ENCODE data around the gene ABHD12B. TPM values are rescaled to one million over a fixed set of nuclear protein-coding genes. Genes with fewer than 3 reads are reported as not detected.

The ABHD12B gene
- total and polyA plus RNA-seq, 9 of the 15 experiments (the other 6 are each of a cell fraction or from before 2014, with no cell fraction given): not detected

- TF ChIP-seq VEZF1 (CRISPR knock-in tag; IDR thresholded peaks at IDR 0.05): peak; percentile 56; the same call in 1 of the 2 replicates
- TF ChIP-seq ZNF551 (CRISPR knock-in tag; IDR thresholded peaks at IDR 0.05): no peak
- TF ChIP-seq ATF4 (CRISPR knock-in tag; IDR thresholded peaks at IDR 0.05): no peak
- TF ChIP-seq BRF1 (IDR thresholded peaks at IDR 0.05; ENCODE audit: borderline replicate concordance, extremely low read depth, insufficient read length): no peak
- peak; percentile 76; the same call in 1 of the 2 replicates for TF ChIP-seq CXXC5 (CRISPR knock-in tag; IDR thresholded peaks at IDR 0.05)
- peak; percentile 87; the same call in 1 of the 2 replicates for TF ChIP-seq ZNF449 (CRISPR knock-in tag; IDR thresholded peaks at IDR 0.05)
- TF ChIP-seq, protein P1, sequence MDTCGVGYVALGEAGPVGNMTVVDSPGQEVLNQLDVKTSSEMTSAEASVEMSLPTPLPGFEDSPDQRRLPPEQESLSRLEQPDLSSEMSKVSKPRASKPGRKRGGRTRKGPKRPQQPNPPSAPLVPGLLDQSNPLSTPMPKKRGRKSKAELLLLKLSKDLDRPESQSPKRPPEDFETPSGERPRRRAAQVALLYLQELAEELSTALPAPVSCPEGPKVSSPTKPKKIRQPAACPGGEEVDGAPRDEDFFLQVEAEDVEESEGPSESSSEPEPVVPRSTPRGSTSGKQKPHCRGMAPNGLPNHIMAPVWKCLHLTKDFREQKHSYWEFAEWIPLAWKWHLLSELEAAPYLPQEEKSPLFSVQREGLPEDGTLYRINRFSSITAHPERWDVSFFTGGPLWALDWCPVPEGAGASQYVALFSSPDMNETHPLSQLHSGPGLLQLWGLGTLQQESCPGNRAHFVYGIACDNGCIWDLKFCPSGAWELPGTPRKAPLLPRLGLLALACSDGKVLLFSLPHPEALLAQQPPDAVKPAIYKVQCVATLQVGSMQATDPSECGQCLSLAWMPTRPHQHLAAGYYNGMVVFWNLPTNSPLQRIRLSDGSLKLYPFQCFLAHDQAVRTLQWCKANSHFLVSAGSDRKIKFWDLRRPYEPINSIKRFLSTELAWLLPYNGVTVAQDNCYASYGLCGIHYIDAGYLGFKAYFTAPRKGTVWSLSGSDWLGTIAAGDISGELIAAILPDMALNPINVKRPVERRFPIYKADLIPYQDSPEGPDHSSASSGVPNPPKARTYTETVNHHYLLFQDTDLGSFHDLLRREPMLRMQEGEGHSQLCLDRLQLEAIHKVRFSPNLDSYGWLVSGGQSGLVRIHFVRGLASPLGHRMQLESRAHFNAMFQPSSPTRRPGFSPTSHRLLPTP (IDR thresholded peaks at IDR 0.05; ENCODE audit: borderline replicate concordance, extremely low read depth, insufficient read length): no peak
- no peak for TF ChIP-seq JUN (IDR thresholded peaks at IDR 0.05; ENCODE audit: borderline replicate concordance, low read depth, low read length)
- no peak for TF ChIP-seq JUN (CRISPR knock-in tag; IDR thresholded peaks at IDR 0.05; ENCODE audit: borderline replicate concordance)
- no peak for TF ChIP-seq TBP (optimal IDR thresholded peaks at IDR 0.05; ENCODE audit: low read depth, low read length)
- no peak for TF ChIP-seq RFX7 (CRISPR knock-in tag; IDR thresholded peaks at IDR 0.05)
- TF ChIP-seq SNIP1 (IDR thresholded peaks at IDR 0.05; ENCODE audit: low read depth): no peak
- TF ChIP-seq CBX2 (IDR thresholded peaks at IDR 0.05; ENCODE audit: insufficient read depth, low read length, poor library complexity, severe bottlenecking): no peak
- TF ChIP-seq ZNF431 (CRISPR knock-in tag; IDR thresholded peaks at IDR 0.05): no peak
- TF ChIP-seq ZNF184 (CRISPR knock-in tag; IDR thresholded peaks at IDR 0.05): no peak
- no peak for TF ChIP-seq IRF2 (CRISPR knock-in tag; IDR thresholded peaks at IDR 0.05)
- TF ChIP-seq ZKSCAN3 (CRISPR knock-in tag; IDR thresholded peaks at IDR 0.05): no peak
- no peak for TF ChIP-seq NR2F6 (CRISPR knock-in tag; IDR thresholded peaks at IDR 0.05)
- TF ChIP-seq HMGN3 (IDR thresholded peaks at IDR 0.05; ENCODE audit: borderline replicate concordance, extremely low read depth, insufficient read length, low read depth, low read length): peak; percentile 29
- no peak for TF ChIP-seq BHLHE40 (IDR thresholded peaks at IDR 0.05; ENCODE audit: low read length)
- TF ChIP-seq C11orf30 (IDR thresholded peaks at IDR 0.05; ENCODE audit: low read depth): no peak
Observed at GRCh38 chr14:50830932-50831725, 40.7 kb upstream of the ABHD12B start, which contains the start of gene NIN (continued).
